GM19468 (cell line): Measurements from ENCODE around the gene SLX9.

Source experiments
- ATAC-seq: cut with Tn5 transposase; IDR thresholded peaks from one replicate; pipeline ENCODE4 v1.9.1; 2021; ENCODE audit warnings: mild to moderate bottlenecking, moderate library complexity, moderate number of reproducible peaks; ENCODE audit not compliant: unreplicated experiment; ENCODE audit errors: extremely low read depth

Gene SLX9

GRCh38 chr21:44986471-44987291, 46.9 kb downstream of the SLX9 start:
- ATAC-seq = no peak

GRCh38 chr21:44987301-44987885, 47.6 kb downstream of the SLX9 start:
- no peak for ATAC-seq

GRCh38 chr21:44987886-44988606, 48.2 kb downstream of the SLX9 start:
- no peak for ATAC-seq

- no peak for ATAC-seq
Observed at GRCh38 chr21:44988607-44989536, 49.0 kb downstream of the SLX9 start.

GRCh38 chr21:44989537-44989886, 49.7 kb downstream of the SLX9 start:
- ATAC-seq = no peak

- no peak for ATAC-seq
Observed at GRCh38 chr21:44989943-44990780, 50.3 kb downstream of the SLX9 start.

GRCh38 chr21:44990921-44991320, 51.1 kb downstream of the SLX9 start:
- ATAC-seq = no peak

GRCh38 chr21:44991538-44992483, 52.0 kb downstream of the SLX9 start:
- ATAC-seq = no peak

GRCh38 chr21:44992608-44993031, 52.8 kb downstream of the SLX9 start:
- ATAC-seq = no peak

GRCh38 chr21:44993321-44994046, 53.7 kb downstream of the SLX9 start:
- no peak for ATAC-seq

GRCh38 chr21:44994047-44994694, 54.3 kb downstream of the SLX9 start:
- no peak for ATAC-seq

GRCh38 chr21:44994695-44995342, 55.0 kb downstream of the SLX9 start:
- ATAC-seq = no peak

GRCh38 chr21:44995343-44995941, 55.6 kb downstream of the SLX9 start:
- ATAC-seq = no peak

GRCh38 chr21:44996096-44996495, 56.3 kb downstream of the SLX9 start:
- ATAC-seq = no peak

GRCh38 chr21:44996501-44996921, 56.7 kb downstream of the SLX9 start:
- no peak for ATAC-seq
